Measurements from ENCODE around the gene DOCK9. TPM values are rescaled to one million over a fixed set of nuclear protein-coding genes. Genes with fewer than 3 reads are reported as not detected.

Gene DOCK9, protein sequence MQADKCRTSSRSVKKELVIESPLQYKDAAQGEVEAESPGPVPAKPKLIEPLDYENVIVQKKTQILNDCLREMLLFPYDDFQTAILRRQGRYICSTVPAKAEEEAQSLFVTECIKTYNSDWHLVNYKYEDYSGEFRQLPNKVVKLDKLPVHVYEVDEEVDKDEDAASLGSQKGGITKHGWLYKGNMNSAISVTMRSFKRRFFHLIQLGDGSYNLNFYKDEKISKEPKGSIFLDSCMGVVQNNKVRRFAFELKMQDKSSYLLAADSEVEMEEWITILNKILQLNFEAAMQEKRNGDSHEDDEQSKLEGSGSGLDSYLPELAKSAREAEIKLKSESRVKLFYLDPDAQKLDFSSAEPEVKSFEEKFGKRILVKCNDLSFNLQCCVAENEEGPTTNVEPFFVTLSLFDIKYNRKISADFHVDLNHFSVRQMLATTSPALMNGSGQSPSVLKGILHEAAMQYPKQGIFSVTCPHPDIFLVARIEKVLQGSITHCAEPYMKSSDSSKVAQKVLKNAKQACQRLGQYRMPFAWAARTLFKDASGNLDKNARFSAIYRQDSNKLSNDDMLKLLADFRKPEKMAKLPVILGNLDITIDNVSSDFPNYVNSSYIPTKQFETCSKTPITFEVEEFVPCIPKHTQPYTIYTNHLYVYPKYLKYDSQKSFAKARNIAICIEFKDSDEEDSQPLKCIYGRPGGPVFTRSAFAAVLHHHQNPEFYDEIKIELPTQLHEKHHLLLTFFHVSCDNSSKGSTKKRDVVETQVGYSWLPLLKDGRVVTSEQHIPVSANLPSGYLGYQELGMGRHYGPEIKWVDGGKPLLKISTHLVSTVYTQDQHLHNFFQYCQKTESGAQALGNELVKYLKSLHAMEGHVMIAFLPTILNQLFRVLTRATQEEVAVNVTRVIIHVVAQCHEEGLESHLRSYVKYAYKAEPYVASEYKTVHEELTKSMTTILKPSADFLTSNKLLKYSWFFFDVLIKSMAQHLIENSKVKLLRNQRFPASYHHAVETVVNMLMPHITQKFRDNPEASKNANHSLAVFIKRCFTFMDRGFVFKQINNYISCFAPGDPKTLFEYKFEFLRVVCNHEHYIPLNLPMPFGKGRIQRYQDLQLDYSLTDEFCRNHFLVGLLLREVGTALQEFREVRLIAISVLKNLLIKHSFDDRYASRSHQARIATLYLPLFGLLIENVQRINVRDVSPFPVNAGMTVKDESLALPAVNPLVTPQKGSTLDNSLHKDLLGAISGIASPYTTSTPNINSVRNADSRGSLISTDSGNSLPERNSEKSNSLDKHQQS (N-terminal part only)
- 9.8 and 17.0 TPM in 2 replicates for total RNA-seq

DNA sequence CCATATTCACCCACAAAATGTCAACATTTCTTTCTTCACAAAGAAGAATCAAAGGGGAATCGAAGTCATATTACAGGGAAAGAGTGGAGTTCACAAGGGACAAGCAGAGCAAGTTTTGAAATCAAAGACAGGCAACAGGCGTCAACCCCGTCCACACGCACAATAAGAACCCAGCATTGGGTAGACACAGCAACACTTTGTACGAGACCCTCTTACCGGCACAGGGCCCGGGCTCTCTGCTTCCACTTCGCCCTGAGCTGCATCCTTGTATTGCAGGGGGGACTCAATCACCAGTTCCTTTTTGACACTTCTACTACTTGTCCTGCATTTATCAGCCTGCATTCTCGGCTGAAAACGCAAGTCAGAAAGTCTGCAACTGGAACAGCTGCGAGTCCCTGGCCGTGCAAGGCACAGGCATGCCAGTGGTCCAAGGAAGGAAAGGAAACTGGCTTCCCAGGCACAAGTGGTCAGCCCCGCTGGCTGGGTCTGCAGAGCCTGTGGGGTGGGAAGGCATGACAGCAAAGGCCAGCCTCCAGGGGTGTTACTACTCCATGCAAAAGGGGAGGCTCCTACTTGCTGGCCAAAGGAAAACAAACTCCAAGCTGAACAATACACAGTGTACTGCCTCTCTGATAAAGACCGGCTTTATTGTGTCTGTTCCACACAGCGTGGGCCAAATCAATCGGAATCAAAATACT is at the start of gene DOCK9:
TSS of gene DOCK9 (minus strand) at position 497 of the 698 bp plus-strand sequence. CDS start at position 342, 155 bp downstream.

DNA sequence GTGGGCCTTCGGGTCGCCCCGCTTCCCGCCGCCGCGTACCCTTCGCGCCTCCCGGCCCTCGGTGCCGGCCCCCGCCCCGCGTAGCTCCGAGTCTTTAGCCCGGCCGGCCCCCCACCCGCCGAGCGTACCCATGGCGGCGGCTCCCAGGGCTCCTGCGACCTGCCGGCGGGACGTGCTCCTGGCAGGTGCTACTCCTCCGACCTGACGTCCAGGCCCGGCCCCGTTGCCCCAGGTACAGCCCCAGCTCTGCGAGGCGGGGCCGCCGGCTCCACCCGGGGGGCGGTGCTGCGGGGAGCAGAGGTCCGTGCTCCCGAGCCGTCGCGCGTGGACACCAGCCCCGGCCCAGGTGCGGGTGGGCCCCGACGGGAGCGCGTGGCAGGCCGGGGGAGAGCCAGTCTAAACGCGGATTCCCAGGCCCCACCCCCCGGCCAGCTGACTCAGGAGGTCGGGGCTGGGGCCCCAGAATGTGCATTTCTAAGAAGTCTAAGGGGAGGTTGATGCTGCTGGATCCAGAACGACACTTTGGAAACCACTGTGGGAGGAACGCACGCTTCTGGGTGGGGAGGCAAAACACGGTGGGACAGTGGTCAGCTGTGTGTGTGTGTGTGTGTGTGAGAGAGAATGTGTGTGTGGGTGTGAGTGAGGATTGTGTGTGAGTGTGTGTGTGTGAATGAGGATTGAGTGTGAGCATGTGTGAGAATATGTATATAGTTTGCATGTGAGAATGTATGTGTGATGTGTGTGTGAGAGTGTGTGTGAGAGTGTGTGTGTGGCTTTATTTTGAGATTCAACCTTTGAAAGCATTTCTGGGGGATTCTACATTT is 225.2 kb downstream of the DOCK9 start, which contains the start of gene SLC15A1:
TSS of gene SLC15A1 (minus strand) at position 206 of the 824 bp plus-strand sequence. CDS start at position 132, 74 bp downstream.

Other genes with a start within 250 kb of the DOCK9 start
- gene SLC15A1, start 225.4 kb downstream of the DOCK9 start, total RNA-seq = under 0.01 TPM in 2 replicates
- gene UBAC2, start 222.8 kb upstream of the DOCK9 start, total RNA-seq = 29.8 and 33.0 TPM in 2 replicates

All from smooth muscle cell of trachea (primary cell).